GM12872 (cell line): ENCODE measurements around the gene FBN2.

ENCODE experiments used
- CTCF ChIP-seq: IDR thresholded peaks from 3 replicates; pipeline ENCODE4 v1.5.1; 2011; ENCODE audit warnings: low read depth, mild to moderate bottlenecking, low read length, moderate library complexity; ENCODE audit not compliant: insufficient read depth

Gene FBN2

GRCh38 chr5:128541385-128541784 is 3.3 kb upstream of the FBN2 start:
- TF ChIP-seq CTCF, result no peak

- TF ChIP-seq CTCF, result no peak
Measured at GRCh38 chr5:128539038-128539429, 989 bp upstream of the FBN2 start.

- no peak for TF ChIP-seq CTCF
Measured at GRCh38 chr5:128538250-128539037, 399 bp upstream of the FBN2 start.

- no peak for TF ChIP-seq CTCF
Measured at GRCh38 chr5:128537221-128537999, 635 bp downstream of the FBN2 start.

GRCh38 chr5:128536254-128537220 is 1.5 kb downstream of the FBN2 start:
- no peak for TF ChIP-seq CTCF

- no peak for TF ChIP-seq CTCF
Measured at GRCh38 chr5:128535251-128535650, 2.8 kb downstream of the FBN2 start.

GRCh38 chr5:128534726-128535125 is 3.3 kb downstream of the FBN2 start:
- no peak for TF ChIP-seq CTCF
